ENCODE data around the gene SOX15. TPM values are rescaled to one million over a fixed set of nuclear protein-coding genes. Genes with fewer than 3 reads are reported as not detected.

SOX15 gene
- total RNA-seq, 4 donors from 2014 or later: 2.3 to 4.3 TPM; not detected in 2

DNA sequence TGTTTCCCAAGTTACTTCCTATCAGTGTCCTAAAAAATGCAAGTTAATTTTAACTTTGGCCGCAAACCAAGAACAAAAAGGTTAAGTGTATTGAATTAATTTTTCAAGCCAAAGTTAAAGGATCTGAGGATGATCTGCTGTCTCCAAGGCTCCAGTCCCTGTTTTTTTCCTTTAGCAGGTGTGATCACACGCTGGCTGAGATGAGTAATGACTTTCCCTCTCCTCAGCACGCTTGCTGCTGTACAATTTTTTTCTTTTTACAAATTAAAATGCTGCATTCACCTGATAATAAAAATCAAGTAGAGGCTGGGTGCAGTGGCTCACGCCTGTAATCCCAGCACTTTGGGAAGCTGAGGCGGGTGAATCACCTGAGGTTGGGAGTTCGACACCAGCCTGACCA, 45.0 kb downstream of the SOX15 start:
- Histone ChIP-seq H3K27me3 (no peaks in the 10 kb centered on the region), H3K27ac (no peak overlapping the region), H3K36me3 (no peaks in the 10 kb centered on the region), H3K4me1 (peaks cover 7 to 19% (median 15%) of the 10 kb centered on the region in 4 donors), H3K9me3 (no peaks in the 10 kb centered on the region), H3K4me3 (no peak overlapping the region)
- 59 to 74% methylated on average over 4 to 6 of the region's 6 CpGs for WGBS, 2 donors (ENCODE audit: low coverage in 1 of 2)
- TF ChIP-seq POLR2A (IDR thresholded peaks at IDR 0.05) (no peak), POLR2AphosphoS5 (IDR thresholded peaks at IDR 0.05) (no peak), EP300 (IDR thresholded peaks at IDR 0.05; ENCODE audit: low read depth) (no peak), CTCF (IDR thresholded peaks at IDR 0.05) (no peak)
- intact Hi-C loops (cut with DNase I; ENCODE audit: low total_unique reads) (loop anchor here (5.0 kb wide), 1 partner anchor 807 kb away; no protein-coding TSS in a partner anchor), in situ Hi-C loops (cut with MboI; ENCODE audit: low pct_ligation_motif_present in 1 of 4, low pct_unique_long_range_greater_than_20kb in 1 of 4, low sequenced_read_pairs in 3 of 4) (no loop called here)
- no peak for DNase-seq

DNA sequence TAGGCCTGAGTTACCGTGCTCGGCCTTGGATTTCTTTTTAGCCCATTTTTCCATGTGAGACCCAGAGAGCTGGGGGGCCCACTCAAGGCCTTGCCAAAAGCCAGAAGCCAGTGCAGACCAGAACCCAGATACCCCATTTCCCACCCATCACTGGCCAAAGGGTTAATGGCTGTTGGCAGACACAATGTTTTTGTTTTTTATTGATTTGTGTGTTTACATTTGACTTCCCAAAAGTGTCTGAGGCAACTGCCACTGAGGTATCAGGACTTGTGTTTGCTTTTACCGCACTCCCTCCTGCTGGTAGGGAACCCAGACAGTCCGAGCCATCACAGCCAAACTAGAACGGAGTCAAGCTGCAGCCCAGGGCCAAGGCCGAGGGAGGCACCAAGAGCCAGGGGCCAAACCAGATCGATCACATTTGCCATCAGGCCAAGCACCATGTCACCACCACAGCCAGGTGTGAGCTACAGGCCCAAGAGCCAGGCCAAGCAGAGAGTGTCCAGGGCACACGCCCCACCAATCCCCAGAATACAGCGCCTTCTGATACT, 48.7 kb downstream of the SOX15 start:
- Histone ChIP-seq H3K4me1 (no peaks in the 10 kb centered on the region), H3K4me3 (no peak overlapping the region), H3K27ac (no peak overlapping the region), H3K9me3 (peaks cover 0 to 9% of the 10 kb centered on the region in 2 donors), H3K27me3 (no peaks in the 10 kb centered on the region), H3K36me3 (no peaks in the 10 kb centered on the region)
- 91 to 100% methylated on average over 1 to 9 of the region's 9 CpGs for WGBS, 2 donors (ENCODE audit: low coverage in 1 of 2)
- no peak for DNase-seq
- TF ChIP-seq POLR2AphosphoS5 (IDR thresholded peaks at IDR 0.05): no peak
- TF ChIP-seq POLR2A (IDR thresholded peaks at IDR 0.05): no peak
- TF ChIP-seq CTCF (IDR thresholded peaks at IDR 0.05): no peak
- TF ChIP-seq EP300 (IDR thresholded peaks at IDR 0.05; ENCODE audit: low read depth): no peak
- intact Hi-C loops (cut with DNase I; ENCODE audit: low total_unique reads): loop anchor here (5.0 kb wide), 1 partner anchor 811 kb away; no protein-coding TSS in a partner anchor
- in situ Hi-C loops (cut with MboI; ENCODE audit: low pct_ligation_motif_present in 1 of 4, low pct_unique_long_range_greater_than_20kb in 1 of 4, low sequenced_read_pairs in 3 of 4): no loop called here

- in situ Hi-C loops (cut with MboI; ENCODE audit: low pct_ligation_motif_present in 1 of 4, low pct_unique_long_range_greater_than_20kb in 1 of 4, low sequenced_read_pairs in 3 of 4): no loop called here
- Histone ChIP-seq H3K4me1 (no peaks in the 10 kb centered on the region), H3K9me3 (peaks cover 0 to 9% of the 10 kb centered on the region in 2 donors), H3K36me3 (no peaks in the 10 kb centered on the region), H3K27me3 (no peaks in the 10 kb centered on the region), H3K27ac (no peak overlapping the region), H3K4me3 (no peak overlapping the region)
- intact Hi-C loops (cut with DNase I; ENCODE audit: low total_unique reads): no loop called here
- TF ChIP-seq CTCF (IDR thresholded peaks at IDR 0.05): no peak
- no peak for TF ChIP-seq EP300 (IDR thresholded peaks at IDR 0.05; ENCODE audit: low read depth)
- TF ChIP-seq POLR2AphosphoS5 (IDR thresholded peaks at IDR 0.05): no peak
- TF ChIP-seq POLR2A (IDR thresholded peaks at IDR 0.05): no peak
- no peak for DNase-seq
- 35 to 81% methylated on average over 2 to 11 of the region's 11 CpGs for WGBS, 2 donors (ENCODE audit: low coverage in 1 of 2)
Observed at GRCh38 chr17:7538891-7539545, 50.9 kb downstream of the SOX15 start.

Small RNA genes within 50 kb of the gene (small RNA-seq; reads per million reads assigned to genes)
- gene CD68 (0 reads per million in 4 donors), gene SNORA48 (0 reads per million in 4 donors), gene SNORD10 (0 reads per million in 4 donors)

Other genes with a start within 250 kb of the SOX15 start
- 10 to 100 TPM in 1 of 4 donors, 1 to 10 TPM in 3; 1.2 to 10.8 (median 7.8) TPM for gene KCTD11, start 237.9 kb downstream of the SOX15 start, total RNA-seq
- gene TMEM95, start 234.9 kb downstream of the SOX15 start, total RNA-seq: not detected
- 100 to 1,000 TPM in 1 of 4 donors, 10 to 100 TPM in 3; 38.9 to 110 (median 53.2) TPM for gene TNK1, start 209.0 kb downstream of the SOX15 start, total RNA-seq
- gene PLSCR3, start 195.6 kb downstream of the SOX15 start, total RNA-seq: 10 to 100 TPM; 13.2 to 32.4 (median 18.4) TPM
- 100 to 1,000 TPM in 2 of 4 donors, 10 to 100 TPM in 1, 1 to 10 TPM in 1; 10.0 to 129 (median 85.6) TPM for gene TMEM256, start 186.0 kb downstream of the SOX15 start, total RNA-seq
- 10 to 100 TPM in 1 of 4 donors, 1 to 10 TPM in 3; 2.2 to 12.3 (median 3.9) TPM for gene NLGN2, start 182.2 kb downstream of the SOX15 start, total RNA-seq
- gene SPEM1, start 169.8 kb downstream of the SOX15 start, total RNA-seq: not detected
- not detected for gene SPEM2, start 164.5 kb downstream of the SOX15 start, total RNA-seq
- not detected for gene SPEM3, start 161.2 kb downstream of the SOX15 start, total RNA-seq
- 10 to 100 TPM in 3 of 4 donors, 1 to 10 TPM in 1; 8.8 to 26.1 (median 16.3) TPM for gene TMEM102, start 154.7 kb downstream of the SOX15 start, total RNA-seq
- 1 to 10 TPM in 3 of 4 donors, not detected in 1; 1.6 to 2.4 (median 1.9) TPM for gene FGF11, start 150.6 kb downstream of the SOX15 start, total RNA-seq
- gene CHRNB1, start 145.0 kb downstream of the SOX15 start, total RNA-seq: 10 to 100 TPM in 1 of 4 donors, 1 to 10 TPM in 2, not detected in 1; 5.8 to 10.3 (median 8.9) TPM
- gene ZBTB4, start 110.5 kb downstream of the SOX15 start, total RNA-seq: 10 to 100 TPM; 18.3 to 48.6 (median 23.2) TPM
- gene SLC35G6, start 108.6 kb downstream of the SOX15 start, total RNA-seq: not detected
- gene POLR2A, start 105.7 kb downstream of the SOX15 start, total RNA-seq: 100 to 1,000 TPM in 3 of 4 donors, 10 to 100 TPM in 1; 91.3 to 321 (median 127) TPM
- 10 to 100 TPM; 20.8 to 53.1 (median 31.5) TPM for gene TNFSF12, start 41.0 kb downstream of the SOX15 start, total RNA-seq
- gene TNFSF13, start 31.3 kb downstream of the SOX15 start, total RNA-seq: 10 to 100 TPM; 19.7 to 94.3 (median 59.8) TPM
- 100 to 1,000 TPM in 1 of 4 donors, 10 to 100 TPM in 3; 37.0 to 159 (median 45.2) TPM for gene SENP3, start 28.2 kb downstream of the SOX15 start, total RNA-seq
- 100 to 1,000 TPM in 1 of 4 donors, 10 to 100 TPM in 2, 1 to 10 TPM in 1; 3.8 to 102 (median 35.1) TPM for gene CD68, start 10.5 kb downstream of the SOX15 start, total RNA-seq
- 100 to 1,000 TPM in 3 of 4 donors, 10 to 100 TPM in 1; 97.9 to 312 (median 157) TPM for gene MPDU1, start 6.2 kb downstream of the SOX15 start, total RNA-seq
- gene FXR2, start 24.8 kb upstream of the SOX15 start, total RNA-seq: 10 to 100 TPM; 11.7 to 25.4 (median 22.4) TPM
- gene SAT2, start 37.7 kb upstream of the SOX15 start, total RNA-seq: 100 to 1,000 TPM in 1 of 4 donors, 10 to 100 TPM in 3; 21.7 to 106 (median 67.7) TPM
- under 1 TPM in 2 of 4 donors, not detected in 2; 0.32 to 0.41 TPM for gene SHBG, start 40.0 kb upstream of the SOX15 start, total RNA-seq
- gene ATP1B2, start 60.8 kb upstream of the SOX15 start, total RNA-seq: 10 to 100 TPM in 1 of 4 donors, 1 to 10 TPM in 1, under 1 TPM in 2; 0.40 to 20.6 (median 2.3) TPM
- 10 to 100 TPM; 27.9 to 49.7 (median 31.7) TPM for gene TP53, start 97.4 kb upstream of the SOX15 start, total RNA-seq
- gene WRAP53, start 98.4 kb upstream of the SOX15 start, total RNA-seq: 10 to 100 TPM in 1 of 4 donors, 1 to 10 TPM in 3; 3.7 to 33.0 (median 6.0) TPM
- under 1 TPM in 2 of 4 donors, not detected in 2; 0.32 to 0.41 TPM for gene EFNB3, start 115.1 kb upstream of the SOX15 start, total RNA-seq
- under 1 TPM; under 0.01 to 0.55 (median 0.18) TPM for gene DNAH2, start 127.7 kb upstream of the SOX15 start, total RNA-seq
- gene KDM6B, start 244.1 kb upstream of the SOX15 start, total RNA-seq: 10 to 100 TPM; 18.3 to 33.7 (median 30.2) TPM